Uterus (tissue), 4 donors: ENCODE data around the gene UNKL. TPM values are rescaled to one million over a fixed set of nuclear protein-coding genes. Genes with fewer than 3 reads are reported as not detected.

ENCODE experiments used
- DNase-seq, 2 donors: peaks; one replicate each; pipeline ENCODE4 v3.0.0-alpha.2; 2019 to 2020
- H3K27ac ChIP-seq, 2 donors: fragments of 200-600 bp; sonication (generic); 1 replicate in 1 of 2; 2 replicates in 1 of 2; pipeline ENCODE4 v1.5.1; 2016 to 2018
- H3K27me3 ChIP-seq, 2 donors: fragments of 200-600 bp; sonication (generic); one replicate each; pipeline ENCODE4 v1.5.1; 2018 to 2019; ENCODE audit warnings: control low read depth in 1 of 2
- H3K36me3 ChIP-seq, 2 donors: fragments of 200-600 bp; sonication (generic); one replicate each; pipeline ENCODE4 v1.5.1; 2019; ENCODE audit warnings: control low read depth in 1 of 2
- H3K4me1 ChIP-seq, 2 donors: fragments of 200-600 bp; sonication (generic); one replicate each; pipeline ENCODE4 v1.5.1; 2018 to 2019; ENCODE audit warnings: control low read depth in 1 of 2
- H3K4me3 ChIP-seq, 2 donors: fragments of 200-600 bp; sonication (generic); 1 replicate in 1 of 2; 2 replicates in 1 of 2; pipeline ENCODE4 v1.5.1; 2018 to 2019; ENCODE audit warnings: mild to moderate bottlenecking in 1 of 2
- H3K9me3 ChIP-seq, 2 donors: fragments of 200-600 bp; sonication (generic); one replicate each; pipeline ENCODE4 v1.5.1; 2019; ENCODE audit warnings: control low read depth in 1 of 2
- CTCF ChIP-seq, 4 experiments: fragments of 200-600 bp in 2 of 4; fragments of 450-650 bp in 2 of 4; sonication (generic) in 2 of 4; IDR thresholded peaks; one replicate each; pipeline ENCODE4 v1.5.1; 2016 to 2019; ENCODE audit warnings: antibody characterized with exemption in 4 of 4, mild to moderate bottlenecking in 2 of 4, moderate library complexity in 1 of 4
- POLR2A ChIP-seq, 2 donors: fragments of 450-650 bp; IDR thresholded peaks; one replicate each; pipeline ENCODE4 v1.6.1; 2016; ENCODE audit warnings: antibody characterized with exemption in 2 of 2, mild to moderate bottlenecking in 1 of 2, moderate library complexity in 1 of 2
- intact Hi-C: fragments of 100-400 bp; cut with DNase I; formaldehyde crosslinking; loops from one replicate; pipeline ENCODE4 v1.15.1; 2023; ENCODE audit warnings: low total_unique reads
- total RNA-seq, 4 donors: library from RNA; depleted of rRNA in 3 of 4; stranded (reverse); fragments of >200 nt in 3 of 4; gene quantifications; one replicate each; pipeline versions ENCODE4 v1.1.0 to v1.2.4, GENCODE V29; 2014 to 2023
- donor health status: DM: yes; HTN: yes; CAD: no.

The UNKL gene
- total RNA-seq, 4 donors from 2014 or later = 13.5 to 63.3 (median 27.6) TPM

- no peak for DNase-seq
- intact Hi-C loops = no loop called here
- Histone ChIP-seq H3K27me3 (no peaks in the 10 kb centered on the region), H3K36me3 (no peaks in the 10 kb centered on the region), H3K4me3 (no peak overlapping the region), H3K27ac (no peak overlapping the region), H3K4me1 (peaks cover 0 to 10% of the 10 kb centered on the region in 2 donors), H3K9me3 (no peaks in the 10 kb centered on the region)
- no peak for TF ChIP-seq POLR2A (IDR thresholded peaks at IDR 0.05)
- no peak for TF ChIP-seq CTCF (IDR thresholded peaks at IDR 0.05)
These were observed 37.0 kb downstream of the UNKL start for GRCh38 chr16:1377406-1378010.

- Histone ChIP-seq H3K27me3 (no peaks in the 10 kb centered on the region), H3K4me1 (peaks cover 0 to 10% of the 10 kb centered on the region in 2 donors), H3K9me3 (no peaks in the 10 kb centered on the region), H3K4me3 (no peak overlapping the region), H3K36me3 (no peaks in the 10 kb centered on the region), H3K27ac (no peak overlapping the region)
- DNase-seq = no peak
- TF ChIP-seq POLR2A (IDR thresholded peaks at IDR 0.05) (no peak), CTCF (IDR thresholded peaks at IDR 0.05) (no peak)
- intact Hi-C loops = no loop called here
These were observed 38.6 kb downstream of the UNKL start for GRCh38 chr16:1375741-1376410.

- DNase-seq = no peak
- H3K27me3 ChIP-seq = no peaks in the 10 kb centered on the region
- no peaks in the 10 kb centered on the region for H3K9me3 ChIP-seq
- H3K36me3 ChIP-seq = no peaks in the 10 kb centered on the region
- TF ChIP-seq POLR2A (IDR thresholded peaks at IDR 0.05) = no peak
- H3K4me3 ChIP-seq = no peak overlapping the region
- intact Hi-C loops = no loop called here
- no peak overlapping the region for H3K27ac ChIP-seq
- H3K4me1 ChIP-seq = peaks cover 0 to 10% of the 10 kb centered on the region in 2 donors
These were observed 39.2 kb downstream of the UNKL start for GRCh38 chr16:1375298-1375640.

- Histone ChIP-seq H3K36me3 (no peaks in the 10 kb centered on the region), H3K4me3 (no peak overlapping the region)
- intact Hi-C loops = no loop called here
These were observed 39.8 kb downstream of the UNKL start for GRCh38 chr16:1374418-1375297.

More at GRCh38 chr16:1374418-1375297, 39.8 kb downstream of the UNKL start:
- peaks cover 0 to 10% of the 10 kb centered on the region in 2 donors for H3K4me1 ChIP-seq
- no peaks in the 10 kb centered on the region for H3K9me3 ChIP-seq
- no peak overlapping the region for H3K27ac ChIP-seq
- TF ChIP-seq POLR2A (IDR thresholded peaks at IDR 0.05) (no peak), CTCF (IDR thresholded peaks at IDR 0.05) (no peak)
- no peaks in the 10 kb centered on the region for H3K27me3 ChIP-seq
- no peak for DNase-seq
